Activated T-helper 1 cell treated with Interleukin-2 at 50 U/mL for 16 hours (primary cell): ENCODE data around the gene C16orf92.

Experiments
- DNase-seq: peaks from one replicate; pipeline ENCODE4 v3.0.0-alpha.2; 2020; ENCODE audit warnings: low read depth

C16orf92 gene

GRCh38 chr16:30022887-30023286 lies at the start of gene C16orf92:
Gene C16orf92, plus strand, starts transcription at chr16:30023198. Its CDS starts 143 bp downstream, at chr16:30023341.
- DNase-seq = no peak

GRCh38 chr16:29973384-29974246 lies 49.4 kb upstream of the C16orf92 start, which contains the start of gene TAOK2:
Gene TAOK2, plus strand, starts transcription at chr16:29973868. Its CDS starts 3,905 bp downstream, at chr16:29977773.
- DNase-seq = peak; percentile 90

GRCh38 chr16:29974291-29975133 lies 48.5 kb upstream of the C16orf92 start:
- DNase-seq = no peak

- no peak for DNase-seq
Measured at GRCh38 chr16:29975134-29975538, 47.9 kb upstream of the C16orf92 start.

- DNase-seq = no peak
Measured at GRCh38 chr16:29975811-29976511, 47.0 kb upstream of the C16orf92 start.

GRCh38 chr16:29977063-29977825 lies 45.8 kb upstream of the C16orf92 start:
- no peak for DNase-seq

GRCh38 chr16:29978081-29978480 lies 44.9 kb upstream of the C16orf92 start:
- no peak for DNase-seq

- no peak for DNase-seq
Measured at GRCh38 chr16:29978564-29979270, 44.3 kb upstream of the C16orf92 start.

GRCh38 chr16:29982560-29983419 lies 40.2 kb upstream of the C16orf92 start:
- DNase-seq = no peak

- no peak for DNase-seq
Measured at GRCh38 chr16:29983420-29984136, 39.4 kb upstream of the C16orf92 start.

- no peak for DNase-seq
Measured at GRCh38 chr16:29984137-29984763, 38.7 kb upstream of the C16orf92 start.

- DNase-seq = no peak
Measured at GRCh38 chr16:29984764-29985147, 38.2 kb upstream of the C16orf92 start.

- DNase-seq = no peak
Measured at GRCh38 chr16:29985271-29985811, 37.7 kb upstream of the C16orf92 start.

GRCh38 chr16:29986231-29986630 lies 36.8 kb upstream of the C16orf92 start:
- no peak for DNase-seq

- DNase-seq = no peak
Measured at GRCh38 chr16:29986931-29987330, 36.1 kb upstream of the C16orf92 start.

- no peak for DNase-seq
Measured at GRCh38 chr16:29987371-29988085, 35.5 kb upstream of the C16orf92 start.

GRCh38 chr16:29988346-29989075 lies 34.5 kb upstream of the C16orf92 start:
- no peak for DNase-seq
